BJ (cell line): Measurements from ENCODE around the gene DRC3. TPM values are rescaled to one million over a fixed set of nuclear protein-coding genes. Genes with fewer than 3 reads are reported as not detected.

Experiments
- CTCF ChIA-PET: fragments of 350-600 bp; formaldehyde crosslinking; extraction: SDS; loops from one replicate; lab custom pipeline; 2021; ENCODE audit warnings: antibody characterized with exemption, inconsistent platforms; lab: Yijun Ruan, JAX
- POLR2A ChIA-PET: fragments of 300-600 bp; sonication (Branson Sonifier 250); formaldehyde crosslinking; extraction: SDS; loops from one replicate; lab custom pipeline; 2021; ENCODE audit warnings: antibody characterized with exemption; lab: Charles Lee
- DNase-seq: peaks from one replicate; pipeline ENCODE4 v3.0.0-alpha.2; 2011; ENCODE audit warnings: low read depth
- H3K27me3 ChIP-seq: 2 replicates; pipeline ENCODE4 v1.6.0; 2011; ENCODE audit warnings: low read length; ENCODE audit not compliant: control insufficient read depth, insufficient read depth
- H3K36me3 ChIP-seq: 2 replicates; pipeline ENCODE4 v1.5.1; 2011; ENCODE audit warnings: low read length; ENCODE audit not compliant: control insufficient read depth, insufficient read depth
- H3K4me3 ChIP-seq: 2 replicates; pipeline ENCODE4 v1.5.1; 2011; ENCODE audit warnings: low read depth, mild to moderate bottlenecking, control low read depth, low read length
- CTCF ChIP-seq: IDR thresholded peaks from 2 replicates; pipeline ENCODE4 v1.5.1; 2011; ENCODE audit warnings: low read depth, mild to moderate bottlenecking, control low read depth, inconsistent platforms, low read length, moderate library complexity; ENCODE audit not compliant: insufficient read depth
- polyA plus RNA-seq: library from polyadenylated mRNA; depleted of rRNA; stranded (reverse); fragments of >200 nt; gene quantifications from 2 replicates; pipeline ENCODE4 v1.2.3, GENCODE V29; 2011; rRNA removed

The DRC3 gene
- polyA plus RNA-seq, 1 experiment = 1.2 TPM

GRCh38 chr17:18055597-18055996, 82.9 kb downstream of the DRC3 start:
- ChIA-PET CTCF (interaction anchor here (0.8 to 1.5 kb wide), 5 partner anchors 8 to 23 kb away, joined by 3 to 5 read pairs (median 3); no protein-coding TSS in a partner anchor), POLR2A (no interaction called here)
- H3K27me3 ChIP-seq = no peaks in the 10 kb centered on the region
- no peak for TF ChIP-seq CTCF
- no peak for DNase-seq
- H3K4me3 ChIP-seq = no peak overlapping the region
- peaks cover 15% of the 10 kb centered on the region for H3K36me3 ChIP-seq

- TF ChIP-seq CTCF = no peak
- POLR2A ChIA-PET = no interaction called here
- CTCF ChIA-PET = interaction anchor here (0.8 to 1.5 kb wide), 4 partner anchors 10 to 23 kb away, joined by 3 to 5 read pairs (median 3); no protein-coding TSS in a partner anchor
Measured at GRCh38 chr17:18056214-18056613, 83.6 kb downstream of the DRC3 start.

GRCh38 chr17:18059283-18059682, 86.6 kb downstream of the DRC3 start:
- no peak overlapping the region for H3K4me3 ChIP-seq
- no peak for DNase-seq
- H3K36me3 ChIP-seq = peaks cover 18% of the 10 kb centered on the region
- H3K27me3 ChIP-seq = no peaks in the 10 kb centered on the region
- no peak for TF ChIP-seq CTCF
- ChIA-PET POLR2A (no interaction called here), CTCF (interaction anchor here (1.3 kb wide), 1 partner anchor 12 kb away, joined by 4 read pairs; no protein-coding TSS in a partner anchor)

More at GRCh38 chr17:18056214-18056613, 83.6 kb downstream of the DRC3 start:
- no peak for DNase-seq
- Histone ChIP-seq H3K27me3 (no peaks in the 10 kb centered on the region), H3K36me3 (peaks cover 18% of the 10 kb centered on the region), H3K4me3 (no peak overlapping the region)

- H3K27me3 ChIP-seq = no peaks in the 10 kb centered on the region
Measured at GRCh38 chr17:18064053-18064452, 91.4 kb downstream of the DRC3 start.

GRCh38 chr17:18065546-18065945, 92.9 kb downstream of the DRC3 start:
- Histone ChIP-seq H3K36me3 (peaks cover 16% of the 10 kb centered on the region), H3K4me3 (no peak overlapping the region), H3K27me3 (no peaks in the 10 kb centered on the region)
- CTCF ChIA-PET = interaction anchor here (1.3 kb wide), 1 partner anchor 10 kb away, joined by 3 read pairs; no protein-coding TSS in a partner anchor
- DNase-seq = no peak
- POLR2A ChIA-PET = no interaction called here
- no peak for TF ChIP-seq CTCF

More at GRCh38 chr17:18064053-18064452, 91.4 kb downstream of the DRC3 start:
- H3K36me3 ChIP-seq = peaks cover 18% of the 10 kb centered on the region
- no peak for DNase-seq
- POLR2A ChIA-PET = no interaction called here
- CTCF ChIA-PET = interaction anchor here (1.1 kb wide), 1 partner anchor 9 kb away, joined by 3 read pairs; no protein-coding TSS in a partner anchor
- no peak for TF ChIP-seq CTCF
- no peak overlapping the region for H3K4me3 ChIP-seq

Other genes starting within 250 kb of the DRC3 start
- gene SREBF1, start 135.9 kb upstream of the DRC3 start, polyA plus RNA-seq = 14.2 and 27.7 TPM in 2 replicates
- 30.1 and 39.6 TPM in 2 replicates for gene TOM1L2, start 462 bp upstream of the DRC3 start, polyA plus RNA-seq
- 14.7 and 17.4 TPM in 2 replicates for gene ATPAF2, start 66.3 kb downstream of the DRC3 start, polyA plus RNA-seq
- 6.9 and 7.4 TPM in 2 replicates for gene GID4, start 66.5 kb downstream of the DRC3 start, polyA plus RNA-seq
- gene DRG2, start 115.1 kb downstream of the DRC3 start, polyA plus RNA-seq = 28.8 and 36.4 TPM in 2 replicates
- gene MYO15A, start 135.9 kb downstream of the DRC3 start, polyA plus RNA-seq = 0.58 and 1.0 TPM in 2 replicates
- 92.4 and 97.5 TPM in 2 replicates for gene ALKBH5, start 211.0 kb downstream of the DRC3 start, polyA plus RNA-seq